GM19324 (cell line): ENCODE results near the gene CIP2A.

Experiments
- ATAC-seq: cut with Tn5 transposase; IDR thresholded peaks from one replicate; pipeline ENCODE4 v1.9.1; 2021; ENCODE audit warnings: mild to moderate bottlenecking, moderate library complexity; ENCODE audit not compliant: unreplicated experiment, low FRiP score

Gene CIP2A

GRCh38 chr3:108565506-108565905 is 23.7 kb downstream of the CIP2A start:
- peak; percentile 41 for ATAC-seq

GRCh38 chr3:108564564-108564963 is 24.7 kb downstream of the CIP2A start:
- no peak for ATAC-seq

GRCh38 chr3:108562565-108562964 is 26.7 kb downstream of the CIP2A start:
- ATAC-seq: no peak

DNA sequence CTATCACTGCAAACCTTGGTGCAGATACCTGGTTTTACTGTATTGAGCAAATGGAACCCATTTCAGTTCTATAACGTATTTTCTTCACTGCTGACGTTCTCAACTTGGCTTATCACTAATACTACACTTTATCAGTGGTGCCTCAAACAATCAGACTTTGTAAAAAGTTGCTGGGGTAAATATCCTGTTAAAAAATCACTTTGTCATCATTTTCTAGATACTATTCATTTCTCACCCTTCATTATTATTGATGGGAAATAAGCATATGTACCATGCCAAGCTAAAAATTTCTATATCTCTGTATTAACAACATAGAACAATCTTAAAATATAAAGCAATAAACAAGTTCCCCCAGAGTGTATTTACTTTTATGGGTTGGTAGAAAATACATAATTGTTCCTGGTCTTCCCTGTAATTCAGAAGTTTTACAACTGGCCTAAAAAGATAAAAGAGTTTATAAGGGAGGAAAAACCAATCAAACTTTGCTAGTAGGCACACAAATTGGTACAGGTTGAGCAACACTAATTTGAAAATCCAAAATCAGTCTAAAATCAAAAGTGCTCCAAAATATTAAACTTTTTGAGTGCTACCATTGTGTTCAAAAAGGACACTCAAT is 33.2 kb downstream of the CIP2A start:
- no peak for ATAC-seq

- ATAC-seq: no peak
Observed at GRCh38 chr3:108554913-108555571, 34.2 kb downstream of the CIP2A start.

- ATAC-seq: no peak
Observed at GRCh38 chr3:108554229-108554628, 35.0 kb downstream of the CIP2A start.

DNA sequence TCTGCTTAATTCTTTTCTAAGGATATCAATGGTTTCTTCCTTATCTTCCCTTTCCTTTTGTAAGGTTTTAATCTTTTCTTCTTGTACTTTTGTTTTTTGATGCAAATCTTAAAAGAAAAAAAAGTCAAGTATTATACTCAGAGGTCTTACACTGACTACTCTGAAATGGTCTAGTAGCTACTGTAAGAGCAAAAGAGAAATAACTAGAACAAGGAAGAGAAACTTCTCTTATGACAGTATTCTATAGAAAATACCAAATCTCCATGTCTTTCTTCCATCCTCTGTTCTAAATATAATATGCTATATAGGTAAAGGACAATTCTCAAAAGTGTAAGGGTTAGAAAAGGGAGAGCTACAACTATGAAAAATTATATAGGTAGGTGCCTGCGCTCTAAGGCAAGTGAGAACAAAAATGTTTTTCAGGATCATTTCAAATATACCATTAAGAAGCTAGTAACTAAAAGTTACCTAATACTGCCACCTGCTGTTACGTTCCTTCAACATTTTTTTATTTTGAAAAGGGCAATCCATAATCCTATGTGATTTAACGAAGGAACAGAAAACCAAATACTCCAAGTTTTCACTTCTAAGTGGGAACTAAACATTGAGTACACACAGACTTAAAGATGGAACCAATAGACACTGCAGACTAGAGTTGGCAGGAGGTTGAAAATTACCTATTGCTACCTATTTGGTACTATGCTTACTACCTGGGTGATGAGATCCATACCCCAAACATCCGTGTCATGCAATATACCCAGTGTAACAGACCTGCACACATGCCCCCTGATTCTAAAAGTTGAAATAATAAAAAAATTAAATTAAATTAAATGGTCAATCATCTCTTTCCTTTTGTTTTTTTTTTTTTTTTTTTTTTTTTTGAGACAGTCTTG is 36.7 kb downstream of the CIP2A start:
- ATAC-seq: no peak

DNA sequence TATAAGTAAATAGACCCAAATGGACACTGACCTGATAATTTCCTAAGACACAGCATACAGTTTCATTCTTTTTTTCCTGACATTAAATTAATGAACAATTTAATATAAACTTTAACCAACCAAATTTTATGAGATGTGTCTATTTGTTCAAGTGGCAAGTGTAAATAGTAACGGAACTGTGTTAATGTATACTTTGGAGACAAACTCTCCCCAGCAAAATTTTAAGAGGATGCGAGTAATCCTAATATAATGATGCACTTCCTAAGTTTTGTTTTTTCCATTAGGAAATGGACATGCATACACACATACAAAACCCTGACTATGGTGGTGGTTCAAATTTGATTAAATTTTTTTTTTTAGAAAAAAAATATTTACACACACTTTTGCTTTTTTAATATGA is 40.4 kb downstream of the CIP2A start:
- no peak for ATAC-seq

GRCh38 chr3:108548304-108548703 is 40.9 kb downstream of the CIP2A start:
- no peak for ATAC-seq

GRCh38 chr3:108546692-108547091 is 42.5 kb downstream of the CIP2A start:
- ATAC-seq: peak; percentile 80

- peak; percentile 47 for ATAC-seq
Observed at GRCh38 chr3:108546247-108546646, 43.0 kb downstream of the CIP2A start.

GRCh38 chr3:108538083-108538482 is 51.2 kb downstream of the CIP2A start:
- no peak for ATAC-seq

DNA sequence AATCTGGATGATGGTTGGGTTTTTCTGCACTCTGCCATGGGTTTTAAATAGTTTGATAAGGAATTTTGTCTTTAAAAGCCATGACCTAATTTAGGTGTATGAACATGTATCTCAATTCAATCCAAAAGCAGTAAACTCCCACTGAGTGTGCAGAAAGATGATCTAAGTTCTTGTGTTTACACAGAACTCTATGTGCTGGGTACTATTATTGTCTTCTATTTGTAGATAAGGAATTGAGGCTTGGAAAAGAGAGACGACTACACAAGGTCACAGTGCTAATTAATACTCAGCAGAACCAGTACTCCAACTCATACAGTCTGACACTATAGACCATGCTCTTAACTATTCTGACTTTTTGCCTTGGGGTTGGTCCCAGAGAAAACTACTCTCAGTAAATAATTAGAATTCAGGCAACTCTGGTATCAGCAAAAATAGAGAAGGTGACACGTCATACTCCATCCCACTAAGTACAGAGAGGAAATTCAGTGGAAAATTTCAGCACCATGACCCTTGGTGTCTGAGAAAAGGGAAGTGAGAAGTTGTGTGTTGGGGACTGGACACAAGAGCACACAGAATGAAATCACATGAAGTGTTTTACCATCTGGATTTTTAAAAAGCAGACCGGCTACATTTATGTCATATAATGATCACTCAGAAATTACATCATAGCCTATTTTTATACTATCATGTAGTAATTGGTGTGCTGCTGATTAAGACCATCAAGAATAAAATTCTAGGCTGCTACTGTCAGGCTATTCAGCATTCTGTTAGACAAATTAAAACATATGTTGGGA is 60.6 kb downstream of the CIP2A start:
- peak; percentile 89 for ATAC-seq

GRCh38 chr3:108527817-108528216 is 61.4 kb downstream of the CIP2A start:
- ATAC-seq: no peak

DNA sequence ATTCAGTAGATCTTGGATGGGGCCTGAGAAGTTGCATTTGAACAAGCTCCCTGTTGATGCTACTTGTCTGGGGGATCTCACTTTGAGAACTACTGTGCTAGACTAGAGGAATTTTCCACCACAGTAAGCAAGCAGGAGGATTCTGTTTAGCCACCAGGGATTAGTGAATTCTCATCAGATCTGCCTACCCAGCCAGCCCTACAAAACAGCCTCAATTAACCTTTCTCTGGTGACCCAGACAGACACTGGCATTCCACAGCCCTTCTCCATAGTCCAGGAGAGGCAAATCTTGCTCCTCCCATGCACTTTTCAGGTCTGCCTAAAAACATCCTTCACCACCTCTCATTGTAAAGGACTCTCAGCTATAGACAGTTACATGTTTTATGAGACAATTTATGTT is 62.1 kb downstream of the CIP2A start:
- ATAC-seq: no peak

DNA sequence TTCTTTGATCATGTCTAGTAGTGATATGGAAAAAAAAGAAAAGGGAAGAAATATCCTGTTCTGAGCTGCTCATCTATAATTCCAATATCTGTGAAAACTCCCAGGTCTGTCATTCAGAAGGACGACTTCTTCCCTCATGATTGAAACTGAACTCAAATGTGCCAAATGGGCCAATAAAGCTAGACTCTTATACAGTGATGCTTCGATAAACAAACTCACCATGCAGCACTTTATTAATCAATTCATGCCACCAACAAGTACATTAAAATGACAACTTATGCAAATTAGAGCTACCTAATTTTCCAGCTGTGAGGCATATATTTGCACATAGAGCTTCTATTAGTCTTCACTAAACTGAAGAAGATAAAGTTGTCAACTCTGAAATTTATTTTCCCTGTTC is 63.3 kb downstream of the CIP2A start:
- ATAC-seq: no peak

- no peak for ATAC-seq
Observed at GRCh38 chr3:108525256-108525655, 64.0 kb downstream of the CIP2A start.

DNA sequence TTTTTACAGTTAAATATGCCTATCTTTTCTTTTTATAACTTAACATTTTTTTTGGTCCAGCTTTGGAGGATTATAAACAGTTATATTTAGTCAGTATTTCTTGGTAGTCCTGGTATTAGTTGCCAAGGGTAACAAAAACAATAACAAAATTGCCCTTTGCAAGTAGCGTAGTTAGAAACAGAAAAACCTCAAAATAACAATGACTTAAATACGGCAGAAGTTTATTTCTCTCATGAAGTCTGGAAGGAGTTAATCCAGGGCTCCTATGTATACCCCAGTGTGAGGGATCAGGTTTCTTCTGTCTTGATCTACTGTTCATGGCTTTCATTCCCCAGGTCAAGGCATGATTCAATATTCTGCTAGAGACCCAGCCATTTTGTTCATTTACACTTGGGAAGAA is 64.7 kb downstream of the CIP2A start:
- ATAC-seq: no peak

GRCh38 chr3:108518895-108519294 is 70.3 kb downstream of the CIP2A start:
- ATAC-seq: no peak

GRCh38 chr3:108516881-108517280 is 72.4 kb downstream of the CIP2A start:
- no peak for ATAC-seq

DNA sequence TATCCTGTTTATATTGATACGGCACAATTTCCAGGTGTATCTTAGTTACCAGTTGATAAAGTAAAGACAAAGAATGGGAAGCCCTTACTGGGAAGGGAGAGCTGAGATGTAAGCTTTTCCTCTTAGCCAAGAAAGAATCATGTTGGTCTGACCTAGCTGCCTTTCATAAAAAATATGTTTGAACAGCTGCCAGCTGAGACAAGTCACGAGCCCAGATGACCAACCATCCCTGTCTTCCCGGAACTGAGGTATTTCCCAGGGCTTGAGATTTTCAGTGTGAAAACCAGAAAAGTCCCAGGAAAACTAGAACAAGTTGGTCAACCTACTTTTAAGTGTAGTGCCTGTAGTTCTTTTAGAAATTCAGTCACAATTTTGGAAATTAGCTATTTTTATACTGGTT is 75.3 kb downstream of the CIP2A start:
- no peak for ATAC-seq
